DMS79 (cell line): ENCODE measurements around the gene MGAT4A.
"Not testable (repeated sequence)": the region's sequence is repeated elsewhere in the genome, so short reads cannot be mapped to it uniquely, and the experiment has no call there.

Experiments used
- DNase-seq: peaks from one replicate; lab custom pipeline; 2025; lab: John Stamatoyannopoulos, UW

The MGAT4A gene

GRCh38 chr2:98702858-98703620 is 27.9 kb downstream of the MGAT4A start:
- DNase-seq, result no peak

GRCh38 chr2:98702127-98702802 is 28.7 kb downstream of the MGAT4A start:
- DNase-seq, result no peak

GRCh38 chr2:98701230-98701629 is 29.7 kb downstream of the MGAT4A start:
- no peak for DNase-seq

GRCh38 chr2:98698896-98699295 is 32.0 kb downstream of the MGAT4A start:
- DNase-seq, result no peak

- no peak for DNase-seq
Observed at GRCh38 chr2:98697651-98698337, 33.1 kb downstream of the MGAT4A start.

- no peak for DNase-seq
Observed at GRCh38 chr2:98696200-98696599, 34.7 kb downstream of the MGAT4A start.

GRCh38 chr2:98695255-98695654 is 35.7 kb downstream of the MGAT4A start:
- no peak for DNase-seq

GRCh38 chr2:98693477-98693876 is 37.5 kb downstream of the MGAT4A start:
- no peak for DNase-seq

- no peak for DNase-seq
Observed at GRCh38 chr2:98692090-98693054, 38.6 kb downstream of the MGAT4A start.

- no peak for DNase-seq
Observed at GRCh38 chr2:98691303-98691702, 39.6 kb downstream of the MGAT4A start.

GRCh38 chr2:98685930-98686887 is 44.7 kb downstream of the MGAT4A start:
- no peak for DNase-seq

- DNase-seq, result no peak
Observed at GRCh38 chr2:98683728-98684127, 47.2 kb downstream of the MGAT4A start.

- DNase-seq, result no peak
Observed at GRCh38 chr2:98676742-98677141, 54.2 kb downstream of the MGAT4A start.

GRCh38 chr2:98674233-98674964 is 56.5 kb downstream of the MGAT4A start:
- DNase-seq, result no peak

- DNase-seq, result no peak
Observed at GRCh38 chr2:98669675-98670074, 61.3 kb downstream of the MGAT4A start.

GRCh38 chr2:98665677-98666076 is 65.3 kb downstream of the MGAT4A start:
- DNase-seq, result no peak

GRCh38 chr2:98664323-98664722 is 66.6 kb downstream of the MGAT4A start:
- no peak for DNase-seq

GRCh38 chr2:98663511-98664090 is 67.3 kb downstream of the MGAT4A start:
- DNase-seq, result no peak

GRCh38 chr2:98659491-98659840 is 71.5 kb downstream of the MGAT4A start:
- not testable (repeated sequence) for DNase-seq
